GM19240 (cell line): ENCODE results near the gene HEBP1.

Experiments
- DNase-seq: peaks from one replicate; pipeline ENCODE4 v3.0.0; 2011; ENCODE audit warnings: low spot score; ENCODE audit not compliant: insufficient read length

The HEBP1 gene

GRCh38 chr12:12990700-12991468, 9.2 kb downstream of the HEBP1 start:
- no peak for DNase-seq

DNA sequence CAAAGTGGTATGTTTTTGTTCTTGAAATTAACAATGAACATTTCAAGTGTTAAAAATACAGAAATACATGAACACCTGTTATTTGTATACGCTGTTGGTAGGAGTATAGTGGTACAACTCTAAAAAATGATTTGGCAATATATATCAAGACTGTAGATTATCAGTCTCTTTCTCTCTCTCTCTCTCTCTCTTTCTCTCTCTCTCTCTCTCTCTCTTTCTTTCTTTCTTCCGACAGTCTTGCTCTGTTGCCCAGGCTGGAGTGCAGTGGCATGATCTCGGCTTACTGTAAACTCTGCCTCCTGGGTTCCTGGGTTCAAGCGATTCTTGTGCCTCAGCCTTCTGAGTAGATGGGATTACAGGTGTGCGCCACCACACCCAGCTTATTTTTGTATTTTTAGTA, 12.6 kb downstream of the HEBP1 start:
- no peak for DNase-seq

DNA sequence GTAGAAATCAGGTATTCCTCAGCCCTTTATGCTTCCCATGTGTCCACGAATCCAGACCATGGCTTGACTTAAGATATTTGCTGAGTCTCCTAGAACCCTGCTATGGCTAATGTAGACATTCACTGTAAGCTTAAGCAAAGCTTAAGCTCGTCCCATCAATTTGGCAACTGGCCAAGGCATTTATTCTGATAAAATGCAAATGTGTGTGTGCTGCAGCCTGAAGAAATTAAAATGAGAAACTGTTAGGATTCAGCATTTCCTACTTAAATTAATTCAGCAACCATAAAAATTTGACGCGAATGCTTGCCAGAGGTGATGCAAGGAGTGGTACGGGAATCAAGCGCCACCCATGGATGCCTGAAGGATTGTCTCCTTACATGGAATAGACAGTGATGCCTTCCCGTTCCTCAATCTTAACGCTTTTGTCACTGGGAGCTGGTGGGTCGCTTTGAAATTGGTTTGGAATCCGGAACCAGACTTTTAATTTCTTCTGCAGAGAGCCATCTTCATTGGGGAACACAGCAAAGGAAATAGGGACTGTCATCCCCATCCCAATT, 13.2 kb downstream of the HEBP1 start:
- no peak for DNase-seq

DNA sequence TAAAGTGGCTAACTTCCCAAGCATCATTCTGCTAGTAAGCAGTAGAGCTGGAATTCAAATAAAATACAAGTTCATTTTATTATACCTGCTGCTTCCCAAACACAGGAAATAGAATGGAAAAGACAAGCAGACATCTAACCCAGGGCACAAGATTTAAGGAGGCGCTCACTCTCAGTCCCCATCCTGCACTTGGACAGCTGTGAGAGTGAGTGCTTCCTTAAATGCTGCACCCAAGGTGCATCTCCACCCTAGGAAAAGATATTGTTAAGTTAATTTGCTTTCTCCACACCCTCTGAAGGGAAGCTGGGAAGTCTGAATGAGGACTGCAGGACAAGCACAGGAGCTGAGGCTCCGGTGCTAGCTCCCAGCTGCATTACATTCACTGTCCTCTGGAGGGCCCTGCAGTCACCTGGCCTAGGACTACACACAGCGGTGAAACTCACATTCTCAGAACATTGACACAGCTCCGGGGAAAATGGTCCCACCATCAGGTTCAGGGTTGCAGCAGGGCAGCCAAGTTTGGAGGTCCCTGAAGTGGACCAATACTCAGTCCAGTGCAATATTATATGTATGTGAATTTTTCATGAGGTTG, 14.2 kb downstream of the HEBP1 start:
- DNase-seq: no peak

GRCh38 chr12:12984149-12984548, 15.9 kb downstream of the HEBP1 start:
- no peak for DNase-seq

DNA sequence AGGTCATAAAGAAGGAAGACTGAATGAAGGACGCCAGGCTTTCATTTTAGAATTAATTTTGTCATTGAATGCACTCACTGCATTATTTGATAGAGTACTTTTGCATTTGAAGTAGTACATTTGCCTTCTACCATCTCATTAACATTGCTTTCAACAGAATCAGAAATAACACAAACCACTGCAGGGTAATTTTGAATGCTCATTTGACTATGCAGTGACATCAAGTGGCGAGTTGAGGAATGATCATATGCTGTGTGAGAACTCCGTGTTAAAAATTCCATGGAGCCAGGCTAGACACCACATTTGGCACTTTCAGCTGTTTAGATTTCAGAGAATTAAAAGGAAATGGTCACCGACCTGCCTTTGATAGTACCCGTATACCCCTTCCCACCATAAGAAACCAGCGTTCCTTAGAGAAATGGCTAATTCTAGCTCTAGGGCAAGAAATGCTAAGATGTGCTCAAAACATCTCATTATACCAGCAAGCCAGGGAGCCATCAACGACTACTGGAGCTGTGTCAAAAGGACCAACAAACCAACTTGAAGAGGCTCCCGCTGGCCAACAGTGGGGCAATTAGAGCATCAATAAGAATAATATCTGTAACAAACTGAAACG, 16.5 kb downstream of the HEBP1 start:
- no peak for DNase-seq

DNA sequence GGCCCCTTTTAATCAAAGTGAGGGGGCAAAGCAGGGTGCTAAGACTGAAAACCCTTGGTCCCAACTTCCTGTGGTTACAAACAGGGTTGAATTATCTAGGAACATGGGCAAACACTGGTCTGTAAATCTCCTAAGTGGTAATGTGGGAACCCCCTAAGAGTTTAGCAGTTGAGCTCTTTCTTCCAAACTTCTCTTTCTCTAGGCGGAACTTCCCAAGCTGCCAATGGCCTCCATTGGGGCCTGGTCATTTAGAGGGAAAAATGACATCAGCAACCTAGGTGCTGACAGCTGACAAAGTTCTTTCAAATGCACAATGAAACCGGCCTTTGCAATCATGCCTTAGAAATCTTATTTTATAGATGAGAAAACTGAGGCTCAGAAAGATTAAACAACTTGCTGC, 17.7 kb downstream of the HEBP1 start:
- DNase-seq: no peak

- no peak for DNase-seq
These were observed 20.3 kb downstream of the HEBP1 start for GRCh38 chr12:12979731-12980259.

- no peak for DNase-seq
These were observed 20.9 kb downstream of the HEBP1 start for GRCh38 chr12:12979126-12979525.

DNA sequence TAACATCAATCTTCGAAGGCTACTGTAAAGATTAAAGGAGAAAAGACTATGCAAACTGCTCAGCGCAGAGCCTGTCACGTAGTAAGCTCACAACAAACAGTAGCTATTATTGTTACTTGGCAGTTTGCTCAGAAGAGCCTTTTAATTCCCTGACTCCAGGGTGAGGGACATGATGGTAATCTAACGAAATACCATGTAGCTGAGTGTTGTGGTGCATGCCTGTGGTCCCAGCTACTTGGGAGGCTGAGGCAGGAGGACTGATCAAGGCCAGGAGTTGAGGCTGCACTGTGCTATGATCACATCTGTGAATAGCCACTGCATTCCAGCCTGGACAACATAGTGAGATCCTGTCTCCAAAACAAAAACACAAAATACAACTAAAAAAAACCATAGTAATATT, 22.8 kb downstream of the HEBP1 start:
- DNase-seq: no peak

DNA sequence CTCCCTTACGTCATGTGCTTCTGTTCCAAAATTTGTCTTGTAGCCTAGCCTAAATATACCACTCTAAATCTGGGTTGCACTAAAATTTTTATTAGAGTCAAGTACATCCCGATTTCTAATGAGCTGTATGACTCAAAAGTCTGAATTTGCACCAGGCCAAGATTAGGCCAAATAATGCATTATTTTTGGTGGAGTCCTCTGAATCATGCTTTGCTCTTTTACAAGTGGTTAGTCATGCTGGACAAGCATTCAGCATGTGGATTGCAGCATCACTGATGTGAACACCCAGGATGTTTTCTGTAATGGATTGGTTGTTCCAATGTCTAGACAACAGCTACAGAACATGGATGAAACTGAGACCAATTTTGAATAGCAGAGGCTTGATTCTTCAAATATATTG, 23.7 kb downstream of the HEBP1 start:
- DNase-seq: no peak

DNA sequence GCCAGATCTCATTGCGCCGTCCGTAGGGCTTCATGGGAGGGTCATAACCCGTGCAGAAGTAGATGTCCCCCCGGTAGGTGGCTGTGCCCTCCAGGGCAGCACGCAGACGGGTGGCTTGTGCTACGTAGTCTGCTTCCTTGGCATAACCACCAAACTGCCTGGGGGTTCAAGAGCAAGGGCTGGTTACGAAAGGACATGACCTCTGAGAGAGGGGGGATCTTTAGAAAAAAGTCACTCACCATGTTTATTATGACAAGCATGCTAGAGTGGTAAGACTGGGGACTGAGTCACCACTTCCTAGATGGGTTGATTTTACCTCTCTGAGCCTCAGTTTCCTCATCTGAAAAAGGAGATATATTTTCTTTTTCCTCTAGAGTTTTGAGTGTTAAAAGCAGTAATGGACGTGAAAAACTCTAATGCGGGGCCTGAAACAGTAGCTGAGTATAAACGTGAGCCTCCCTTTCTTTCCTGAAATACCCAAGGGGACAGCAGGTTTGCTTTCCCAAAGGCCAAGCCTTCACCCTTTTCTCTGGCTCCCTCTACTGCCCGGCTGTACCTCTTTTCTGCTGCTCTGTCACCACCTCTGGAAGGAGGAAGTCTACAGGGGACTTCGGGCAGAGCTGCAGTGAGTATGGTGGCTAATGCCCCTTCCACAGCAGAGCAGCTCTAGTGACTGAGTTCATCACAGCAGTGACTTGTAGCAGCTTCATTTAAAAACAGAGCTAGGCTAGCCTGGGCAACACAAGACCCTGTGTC, 24.6 kb downstream of the HEBP1 start:
- no peak for DNase-seq

DNA sequence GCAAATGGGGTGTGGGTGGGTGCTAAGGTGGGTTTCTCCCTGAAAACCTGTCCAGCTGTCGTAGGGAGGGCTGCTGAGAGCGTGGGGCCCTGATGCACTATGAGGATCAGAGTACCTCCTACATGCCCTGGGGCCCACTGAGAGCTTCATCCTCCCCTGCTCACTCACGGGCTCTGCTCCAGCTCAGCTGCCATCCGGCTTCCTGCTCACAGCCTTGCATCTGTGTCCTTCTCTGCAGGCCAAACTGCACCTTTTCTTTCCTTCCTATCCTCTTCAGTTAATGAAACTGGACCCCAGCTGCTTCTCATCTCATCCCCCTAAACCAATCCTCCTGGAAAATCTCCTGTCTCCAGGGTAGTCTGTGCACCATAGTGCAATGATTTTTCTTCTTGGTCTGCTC, 25.9 kb downstream of the HEBP1 start:
- DNase-seq: no peak

DNA sequence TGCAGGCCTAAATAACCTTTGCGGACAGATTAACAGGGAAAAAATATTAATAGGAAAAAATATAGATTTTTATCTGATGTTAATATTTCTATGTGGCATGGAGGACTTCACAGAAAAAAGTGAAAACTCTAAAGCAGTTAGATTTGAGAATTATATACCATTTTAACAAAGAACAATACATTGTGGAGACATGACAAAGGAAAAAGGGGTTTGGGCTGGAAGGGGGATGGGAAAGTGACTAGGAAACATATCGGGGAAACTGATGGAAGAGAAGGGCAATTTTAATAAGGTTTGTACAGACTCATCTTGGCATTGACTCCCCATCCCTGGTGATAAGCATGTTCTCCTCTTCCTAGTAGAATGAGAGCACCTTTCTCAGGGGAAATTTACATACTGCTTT, 27.0 kb downstream of the HEBP1 start:
- no peak for DNase-seq

DNA sequence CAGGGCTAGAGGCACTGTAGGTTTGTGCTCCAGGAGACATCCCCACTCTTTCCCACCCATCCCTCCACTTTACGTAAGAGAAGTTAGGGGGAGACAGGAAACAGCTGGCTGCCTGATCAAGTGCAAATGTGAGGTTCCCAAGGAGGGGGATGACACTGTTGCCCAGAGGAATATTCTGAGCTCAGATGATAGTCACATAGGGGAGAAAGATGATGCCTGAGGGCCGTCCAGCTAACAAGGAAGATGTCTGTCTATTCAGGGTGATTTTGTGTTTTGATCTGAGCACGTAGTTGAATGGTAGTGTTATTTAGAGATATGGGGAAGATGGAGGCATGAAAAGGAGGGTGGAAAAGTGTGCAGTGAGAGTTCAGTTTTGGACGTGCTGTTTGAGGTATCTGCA, 34.2 kb downstream of the HEBP1 start:
- no peak for DNase-seq

DNA sequence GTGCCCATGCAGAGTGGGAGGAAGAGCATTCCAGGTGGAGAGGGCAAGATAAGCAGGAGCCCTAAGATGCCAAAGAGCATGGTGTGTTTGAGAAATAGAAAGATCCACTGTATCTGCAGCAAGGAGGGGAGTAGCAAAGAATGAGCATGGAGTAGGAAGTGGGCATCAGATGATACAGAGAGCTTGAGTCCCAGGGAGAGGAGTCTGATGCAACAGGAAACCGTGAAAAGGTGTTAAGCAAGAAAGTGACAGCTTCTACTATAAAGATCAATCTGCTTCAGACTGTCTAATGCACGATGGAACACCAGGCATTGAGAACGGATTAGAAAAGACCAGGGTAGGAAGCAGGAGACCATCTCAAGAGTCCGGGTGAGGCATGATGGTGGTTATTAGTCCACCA, 35.8 kb downstream of the HEBP1 start:
- no peak for DNase-seq

GRCh38 chr12:12960639-12961209, 39.3 kb downstream of the HEBP1 start:
- no peak for DNase-seq

DNA sequence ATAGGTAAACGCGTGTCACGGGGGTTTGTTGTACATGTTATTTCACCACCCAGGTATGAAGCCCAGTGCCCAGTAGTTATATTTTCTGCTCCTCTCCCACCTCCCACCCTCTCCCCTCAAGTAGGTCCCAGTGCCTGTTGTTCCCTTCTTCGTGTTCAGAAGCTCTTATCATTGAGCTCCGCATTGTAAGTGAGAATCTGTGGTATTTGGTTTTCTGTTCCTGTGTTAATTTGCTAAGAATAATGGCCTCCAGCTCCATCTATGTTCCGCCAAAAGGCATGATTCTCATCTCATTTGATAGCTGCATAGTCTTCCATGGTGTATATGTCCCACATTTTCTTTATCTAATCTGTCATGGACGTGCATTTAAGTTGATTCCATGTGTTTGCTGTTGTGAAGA, 41.2 kb downstream of the HEBP1 start:
- DNase-seq: no peak

DNA sequence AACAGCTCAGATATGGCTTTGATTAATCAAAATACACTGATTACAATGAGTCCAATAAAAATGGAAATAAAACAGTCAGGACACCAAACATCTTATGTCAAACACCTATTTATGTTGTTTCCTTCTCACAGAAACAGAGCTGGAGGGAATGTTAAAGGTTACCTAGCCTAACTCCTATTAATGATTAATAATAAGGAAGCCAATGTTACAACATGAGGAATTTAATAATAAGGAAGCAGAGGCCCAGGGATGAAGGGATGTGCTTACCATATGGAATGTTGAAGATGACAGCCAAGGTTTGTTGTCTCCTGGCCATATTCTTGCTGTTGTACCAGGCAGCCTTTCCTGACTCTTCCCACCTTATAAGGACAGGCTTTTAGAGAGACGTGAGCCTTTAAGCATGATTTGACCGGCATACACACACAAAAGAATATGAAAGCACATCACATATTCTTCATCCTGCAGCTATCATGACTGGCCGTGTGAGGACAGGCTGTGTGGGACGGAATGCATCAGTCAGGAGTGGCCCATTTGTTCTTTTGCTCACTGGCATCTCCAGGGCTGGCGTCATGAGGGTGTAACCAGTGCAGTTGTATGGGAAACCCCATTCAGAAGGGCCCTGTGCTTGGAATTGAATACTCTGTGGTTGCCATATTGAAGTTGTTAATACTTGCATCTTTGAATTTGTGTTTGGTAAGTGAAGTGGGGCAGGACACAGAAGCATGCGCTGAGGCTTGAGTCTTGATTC, 45.0 kb downstream of the HEBP1 start:
- DNase-seq: no peak

DNA sequence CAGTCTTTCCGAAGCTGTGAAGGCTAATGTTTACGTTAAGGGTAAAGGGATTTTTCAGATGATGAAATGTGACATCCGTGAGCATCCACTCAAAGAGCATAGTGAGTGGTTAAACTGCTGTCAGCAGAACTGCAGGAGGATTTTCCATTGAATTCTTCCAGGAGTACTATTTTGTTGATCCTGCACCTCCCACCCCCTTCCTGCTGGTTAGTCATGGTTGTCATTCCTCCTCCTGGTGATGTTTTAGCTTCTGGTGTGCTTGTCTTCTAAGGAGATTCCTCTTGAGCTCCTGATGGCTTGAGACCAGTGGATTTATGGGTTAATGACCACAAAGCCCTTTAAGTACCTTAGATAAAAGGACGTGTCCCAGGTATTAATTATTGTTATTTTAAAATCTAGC, 45.7 kb downstream of the HEBP1 start:
- DNase-seq: no peak

DNA sequence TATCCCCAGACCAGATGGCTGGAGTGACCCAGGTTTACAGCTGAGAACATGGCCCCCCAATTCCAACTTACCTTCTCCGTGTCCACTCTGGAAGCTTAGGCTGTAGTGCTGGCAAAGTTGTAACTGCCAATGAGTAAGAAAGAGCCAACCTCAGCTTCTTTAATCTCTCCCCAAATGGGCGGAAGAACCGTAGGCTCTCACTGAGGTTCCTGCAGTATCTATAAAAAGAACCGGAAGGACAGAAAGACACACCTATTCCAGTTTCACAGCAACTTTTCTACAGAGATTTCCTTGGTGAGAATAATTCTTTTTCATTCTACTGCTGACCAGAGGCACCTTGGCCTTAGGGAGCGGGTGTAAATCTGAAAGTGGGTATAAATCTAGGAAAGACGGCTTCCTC, 48.0 kb downstream of the HEBP1 start, which contains the start of gene GPRC5D:
Gene GPRC5D, minus strand, starts transcription at position 135 of the 400 bp plus-strand sequence. CDS start 1,786 bp downstream, outside the sequence.
- no peak for DNase-seq
